ENCODE measurements around the gene LY6G6D. TPM values are rescaled to one million over a fixed set of nuclear protein-coding genes. Genes with fewer than 3 reads are reported as not detected.

LY6G6D gene
- total RNA-seq, 2 donors from 2014 or later, result not detected

GRCh38 chr6:31729979-31730630 lies 15.0 kb downstream of the LY6G6D start:
- Histone ChIP-seq H3K9me3 (no peaks in the 10 kb centered on the region), H3K4me3 (peak overlapping the region; percentile 83 to 88), H3K27ac (peak overlapping the region; percentile 98 to 99), H3K27me3 (replicated peaks; ENCODE audit: insufficient read depth) (no peaks in the 10 kb centered on the region), H3K36me3 (peaks cover 4 to 14% of the 10 kb centered on the region in 2 donors), H3K4me1 (replicated peaks) (peaks cover 10% of the 10 kb centered on the region)
- WGBS, result 1% methylated on average over 46 of the region's 46 CpGs
- TF ChIP-seq POLR2AphosphoS5 (IDR thresholded peaks at IDR 0.05) (peak; percentile 68), POLR2A (IDR thresholded peaks at IDR 0.05) (peak; percentile 69), CTCF (IDR thresholded peaks at IDR 0.05) (peak in 1 of 4 experiments; percentile 18)
- DNase-seq (ENCODE audit: low spot score), result peak; percentile 82
- intact Hi-C loops (cut with DNase I), result loop anchor here (2.0 to 5.0 kb wide), 3 partner anchors 27 to 167 kb away; partner anchors contain the start of genes ABHD16A, EHMT2 and LY6G5C

GRCh38 chr6:31730631-31731086 lies 15.5 kb downstream of the LY6G6D start:
- Histone ChIP-seq H3K36me3 (peaks cover 4 to 14% of the 10 kb centered on the region in 2 donors), H3K27ac (peak overlapping the region; percentile 98 to 99), H3K4me1 (replicated peaks) (peaks cover 10% of the 10 kb centered on the region), H3K27me3 (replicated peaks; ENCODE audit: insufficient read depth) (no peaks in the 10 kb centered on the region), H3K4me3 (no peak overlapping the region), H3K9me3 (no peaks in the 10 kb centered on the region)
- no peak for DNase-seq (ENCODE audit: low spot score)
- WGBS, result 88% methylated on average over 11 of the region's 11 CpGs
- intact Hi-C loops (cut with DNase I), result no loop called here
- TF ChIP-seq CTCF (IDR thresholded peaks at IDR 0.05), result no peak

GRCh38 chr6:31732029-31732428 lies 16.9 kb downstream of the LY6G6D start:
- H3K27me3 ChIP-seq (replicated peaks; ENCODE audit: insufficient read depth), result no peaks in the 10 kb centered on the region
- TF ChIP-seq POLR2A (IDR thresholded peaks at IDR 0.05), result no peak
- no peak for TF ChIP-seq POLR2AphosphoS5 (IDR thresholded peaks at IDR 0.05)
- no peak for TF ChIP-seq CTCF (IDR thresholded peaks at IDR 0.05)
- intact Hi-C loops (cut with DNase I), result no loop called here
- peak overlapping the region in 1 of 2 donors; percentile 2 for H3K27ac ChIP-seq
- no peak for DNase-seq (ENCODE audit: low spot score)
- H3K4me3 ChIP-seq, result no peak overlapping the region
- H3K9me3 ChIP-seq, result no peaks in the 10 kb centered on the region
- peaks cover 16% of the 10 kb centered on the region for H3K4me1 ChIP-seq (replicated peaks)
- WGBS, result 71% methylated on average over 3 of the region's 3 CpGs
- peaks cover 4 to 14% of the 10 kb centered on the region in 2 donors for H3K36me3 ChIP-seq

- no peak for DNase-seq (ENCODE audit: low spot score)
- 76% methylated on average over 4 of the region's 4 CpGs for WGBS
- TF ChIP-seq POLR2A (IDR thresholded peaks at IDR 0.05) (no peak), POLR2AphosphoS5 (IDR thresholded peaks at IDR 0.05) (no peak)
- Histone ChIP-seq H3K4me1 (replicated peaks) (peaks cover 13% of the 10 kb centered on the region), H3K4me3 (peak overlapping the region in 1 of 2 donors; percentile 78), H3K27ac (peak overlapping the region; percentile 94 to 98), H3K9me3 (no peaks in the 10 kb centered on the region), H3K36me3 (peaks cover 4 to 14% of the 10 kb centered on the region in 2 donors), H3K27me3 (replicated peaks; ENCODE audit: insufficient read depth) (no peaks in the 10 kb centered on the region)
- intact Hi-C loops (cut with DNase I), result no loop called here
Observed at GRCh38 chr6:31733734-31734133, 18.6 kb downstream of the LY6G6D start.

- 6% methylated on average over 2 of the region's 2 CpGs for WGBS
- intact Hi-C loops (cut with DNase I), result no loop called here
Observed at GRCh38 chr6:31734247-31734820, 19.2 kb downstream of the LY6G6D start.

More at GRCh38 chr6:31734247-31734820, 19.2 kb downstream of the LY6G6D start:
- TF ChIP-seq CTCF (IDR thresholded peaks at IDR 0.05) (no peak), POLR2AphosphoS5 (IDR thresholded peaks at IDR 0.05) (no peak)
- Histone ChIP-seq H3K4me3 (peak overlapping the region; percentile 61 to 78), H3K36me3 (peaks cover 4 to 14% of the 10 kb centered on the region in 2 donors), H3K4me1 (replicated peaks) (peaks cover 16% of the 10 kb centered on the region), H3K9me3 (no peaks in the 10 kb centered on the region), H3K27ac (peak overlapping the region; percentile 94 to 98), H3K27me3 (replicated peaks; ENCODE audit: insufficient read depth) (no peaks in the 10 kb centered on the region)
- no peak for DNase-seq (ENCODE audit: low spot score)

Data from prostate gland (tissue), 2 donors.